Mucosa of stomach (tissue), 1 donor: ENCODE results near the gene CTAGE4.
"Not testable (repeated sequence)": the region's sequence is repeated elsewhere in the genome, so short reads cannot be mapped to it uniquely, and the experiment has no call there.

ENCODE experiments used
- H3K27me3 ChIP-seq: one replicate; pipeline ENCODE4 v1.7.0; 2013; ENCODE audit warnings: mild to moderate bottlenecking, low read length; ENCODE audit not compliant: control insufficient read depth, insufficient read depth
- H3K36me3 ChIP-seq: one replicate; pipeline ENCODE4 v1.7.0; 2013; ENCODE audit warnings: low read length; ENCODE audit not compliant: control insufficient read depth, insufficient read depth
- H3K4me1 ChIP-seq: one replicate; pipeline ENCODE4 v1.7.0; 2013; ENCODE audit warnings: mild to moderate bottlenecking, low read length; ENCODE audit not compliant: control insufficient read depth, insufficient read depth
- H3K4me3 ChIP-seq: one replicate; pipeline ENCODE4 v1.7.0; 2013; ENCODE audit warnings: low read length
- H3K9ac ChIP-seq: one replicate; pipeline ENCODE4 v1.7.0; 2013; ENCODE audit warnings: mild to moderate bottlenecking, low read length, moderate library complexity
- H3K9me3 ChIP-seq: one replicate; pipeline ENCODE4 v1.7.0; 2013; ENCODE audit warnings: mild to moderate bottlenecking, low read length, moderate library complexity; ENCODE audit not compliant: control insufficient read depth
- donor health status: Pancreatic carcinoma.

CTAGE4 gene, protein sequence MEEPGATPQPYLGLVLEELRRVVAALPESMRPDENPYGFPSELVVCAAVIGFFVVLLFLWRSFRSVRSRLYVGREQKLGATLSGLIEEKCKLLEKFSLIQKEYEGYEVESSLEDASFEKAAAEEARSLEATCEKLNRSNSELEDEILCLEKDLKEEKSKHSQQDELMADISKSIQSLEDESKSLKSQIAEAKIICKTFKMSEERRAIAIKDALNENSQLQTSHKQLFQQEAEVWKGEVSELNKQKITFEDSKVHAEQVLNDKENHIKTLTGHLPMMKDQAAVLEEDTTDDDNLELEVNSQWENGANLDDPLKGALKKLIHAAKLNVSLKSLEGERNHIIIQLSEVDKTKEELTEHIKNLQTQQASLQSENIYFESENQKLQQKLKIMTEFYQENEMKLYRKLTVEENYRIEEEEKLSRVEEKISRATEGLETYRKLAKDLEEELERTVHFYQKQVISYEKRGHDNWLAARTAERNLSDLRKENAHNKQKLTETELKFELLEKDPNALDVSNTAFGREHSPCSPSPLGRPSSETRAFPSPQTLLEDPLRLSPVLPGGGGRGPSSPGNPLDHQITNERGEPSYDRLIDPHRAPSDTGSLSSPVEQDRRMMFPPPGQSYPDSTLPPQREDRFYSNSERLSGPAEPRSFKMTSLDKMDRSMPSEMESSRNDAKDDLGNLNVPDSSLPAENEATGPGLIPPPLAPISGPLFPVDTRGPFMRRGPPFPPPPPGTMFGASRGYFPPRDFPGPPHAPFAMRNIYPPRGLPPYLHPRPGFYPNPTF

DNA sequence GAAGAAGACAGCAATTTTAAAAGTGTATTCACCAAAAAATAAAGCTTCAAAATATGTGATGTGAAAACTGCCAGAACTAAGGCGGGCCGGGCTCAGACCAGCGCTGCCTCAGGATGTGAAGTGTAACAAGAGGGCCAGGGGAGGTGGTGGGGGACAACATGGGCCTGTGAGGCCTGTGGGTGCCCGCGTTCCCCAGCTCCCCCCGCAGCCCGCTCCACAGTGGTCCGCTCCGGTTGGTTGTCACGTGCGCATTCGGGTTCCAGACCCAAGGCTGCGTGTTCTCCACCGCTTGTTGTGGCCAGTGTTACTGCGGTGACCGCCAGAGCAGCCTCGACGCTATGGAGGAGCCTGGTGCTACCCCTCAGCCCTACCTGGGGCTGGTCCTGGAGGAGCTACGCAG is at the start of gene CTAGE4:
TSS of gene CTAGE4 (plus strand) at position 301 of the 400 bp plus-strand sequence. CDS start at position 339, 38 bp downstream.
- H3K27me3 ChIP-seq = not testable (repeated sequence)

GRCh38 chr7:144134116-144134515 is 49.1 kb upstream of the CTAGE4 start:
- Histone ChIP-seq H3K36me3 (no peaks in the 10 kb centered on the region), H3K9ac (no peak overlapping the region), H3K9me3 (no peaks in the 10 kb centered on the region), H3K4me1 (no peaks in the 10 kb centered on the region), H3K27me3 (no peaks in the 10 kb centered on the region), H3K4me3 (no peak overlapping the region)

More for the DNA sequence above, at the start of gene CTAGE4:
- H3K4me3 ChIP-seq, H3K36me3 ChIP-seq, H3K9ac ChIP-seq, H3K9me3 ChIP-seq, H3K4me1 ChIP-seq: not testable (repeated sequence)

DNA sequence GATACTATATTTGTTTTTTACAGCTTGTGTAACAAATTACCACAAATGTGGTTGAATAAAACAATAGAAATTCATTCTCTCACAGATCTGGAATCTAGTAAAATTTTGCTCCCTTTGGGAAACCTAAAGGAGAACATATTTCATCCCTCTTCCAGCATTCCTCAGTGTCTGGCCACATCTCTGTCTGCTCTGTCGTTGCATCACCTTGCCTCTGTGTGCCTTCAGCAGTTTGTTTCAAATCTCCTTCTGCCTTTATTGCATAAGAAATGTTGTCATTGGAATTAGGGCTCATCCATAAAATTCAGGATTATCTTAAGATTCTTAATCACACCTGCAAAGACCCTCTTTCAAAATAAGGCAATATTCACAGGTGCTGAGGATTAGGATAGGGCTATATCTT is 45.8 kb upstream of the CTAGE4 start:
- Histone ChIP-seq H3K4me3 (no peak overlapping the region), H3K36me3 (no peaks in the 10 kb centered on the region), H3K9ac (no peak overlapping the region), H3K4me1 (no peaks in the 10 kb centered on the region), H3K9me3 (no peaks in the 10 kb centered on the region), H3K27me3 (no peaks in the 10 kb centered on the region)

DNA sequence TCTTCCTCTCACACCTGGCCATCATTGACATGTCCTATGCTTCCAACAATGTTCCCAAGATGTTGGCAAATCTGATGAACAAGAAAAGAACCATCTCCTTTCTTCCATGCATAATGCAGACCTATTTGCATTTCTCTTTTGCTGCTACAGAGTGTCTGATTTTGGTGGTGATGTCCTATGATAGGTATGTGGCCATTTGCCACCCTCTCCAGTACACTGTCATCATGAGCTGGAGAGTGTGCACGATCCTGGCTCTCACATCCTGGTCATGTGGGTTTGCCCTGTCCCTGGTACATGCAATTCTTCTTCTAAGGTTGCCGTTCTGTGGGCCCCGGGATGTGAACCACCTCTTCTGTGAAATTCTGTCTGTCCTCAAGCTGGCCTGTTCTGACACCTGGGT is 41.1 kb upstream of the CTAGE4 start:
- Histone ChIP-seq H3K4me3 (no peak overlapping the region), H3K9ac (no peak overlapping the region), H3K36me3 (no peaks in the 10 kb centered on the region)

DNA sequence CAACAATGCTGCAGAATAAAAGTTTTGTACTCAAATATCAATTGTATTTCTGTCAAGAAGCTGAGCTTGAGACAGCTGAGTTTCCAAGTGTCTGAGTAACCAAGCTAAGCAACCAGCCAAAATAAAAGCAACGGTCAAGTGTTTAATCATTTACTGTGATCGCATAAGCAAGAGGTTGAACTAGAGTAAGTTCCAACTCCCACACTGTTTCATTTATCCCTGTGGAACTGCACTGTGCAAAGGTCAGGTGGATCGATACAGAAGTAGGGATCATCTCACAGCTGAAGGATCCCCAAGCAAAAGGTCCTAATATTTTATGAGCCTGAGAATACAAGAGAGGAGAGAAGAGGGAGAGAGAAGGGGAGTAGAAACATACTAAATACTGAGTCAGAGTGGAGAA is 38.8 kb upstream of the CTAGE4 start:
- Histone ChIP-seq H3K4me1 (no peaks in the 10 kb centered on the region), H3K9me3 (no peaks in the 10 kb centered on the region), H3K27me3 (no peaks in the 10 kb centered on the region), H3K4me3 (no peak overlapping the region), H3K9ac (no peak overlapping the region), H3K36me3 (no peaks in the 10 kb centered on the region)

More for the DNA sequence above, 41.1 kb upstream of the CTAGE4 start:
- H3K27me3 ChIP-seq = no peaks in the 10 kb centered on the region
- no peaks in the 10 kb centered on the region for H3K9me3 ChIP-seq
- H3K4me1 ChIP-seq = no peaks in the 10 kb centered on the region

GRCh38 chr7:144148224-144148827 is 34.9 kb upstream of the CTAGE4 start:
- no peak overlapping the region for H3K9ac ChIP-seq
- H3K4me3 ChIP-seq = no peak overlapping the region
- no peaks in the 10 kb centered on the region for H3K27me3 ChIP-seq
- no peaks in the 10 kb centered on the region for H3K4me1 ChIP-seq
- no peaks in the 10 kb centered on the region for H3K9me3 ChIP-seq
- H3K36me3 ChIP-seq = no peaks in the 10 kb centered on the region

GRCh38 chr7:144158861-144159260 is 24.4 kb upstream of the CTAGE4 start:
- H3K4me1 ChIP-seq = no peaks in the 10 kb centered on the region
- H3K9me3 ChIP-seq = no peaks in the 10 kb centered on the region
- no peaks in the 10 kb centered on the region for H3K36me3 ChIP-seq

DNA sequence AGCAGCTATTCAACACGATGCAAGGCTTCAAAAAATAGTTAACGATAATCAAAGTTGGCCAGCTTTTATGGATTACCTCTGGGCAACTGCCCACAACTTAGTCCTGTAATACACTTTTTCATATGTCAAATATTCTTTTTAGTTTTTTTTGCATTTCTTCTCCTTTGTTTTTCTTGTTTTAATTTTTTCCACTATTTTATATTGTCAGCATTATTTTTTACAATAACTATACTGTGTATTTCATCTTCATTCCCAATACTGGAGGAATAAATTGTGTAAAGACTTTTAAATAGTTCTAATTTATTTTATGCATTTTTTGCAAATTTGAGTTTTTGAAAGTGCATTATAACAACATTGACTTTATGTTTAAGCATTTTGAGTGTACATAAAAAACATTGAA is 18.5 kb upstream of the CTAGE4 start:
- Histone ChIP-seq H3K27me3 (no peaks in the 10 kb centered on the region), H3K9ac (no peak overlapping the region), H3K9me3 (no peaks in the 10 kb centered on the region), H3K36me3 (no peaks in the 10 kb centered on the region), H3K4me3 (no peak overlapping the region), H3K4me1 (no peaks in the 10 kb centered on the region)

More at GRCh38 chr7:144158861-144159260, 24.4 kb upstream of the CTAGE4 start:
- Histone ChIP-seq H3K27me3 (no peaks in the 10 kb centered on the region), H3K4me3 (no peak overlapping the region), H3K9ac (no peak overlapping the region)

- H3K9ac ChIP-seq, H3K36me3 ChIP-seq, H3K27me3 ChIP-seq, H3K4me3 ChIP-seq, H3K4me1 ChIP-seq, H3K9me3 ChIP-seq: not testable (repeated sequence)
Measured at GRCh38 chr7:144171594-144172350, 11.5 kb upstream of the CTAGE4 start.

- no peak overlapping the region for H3K4me3 ChIP-seq
- no peaks in the 10 kb centered on the region for H3K4me1 ChIP-seq
- no peaks in the 10 kb centered on the region for H3K36me3 ChIP-seq
- H3K27me3 ChIP-seq = no peaks in the 10 kb centered on the region
- H3K9ac ChIP-seq = no peak overlapping the region
- H3K9me3 ChIP-seq = no peaks in the 10 kb centered on the region
Measured at GRCh38 chr7:144174613-144175012, 8.7 kb upstream of the CTAGE4 start.

DNA sequence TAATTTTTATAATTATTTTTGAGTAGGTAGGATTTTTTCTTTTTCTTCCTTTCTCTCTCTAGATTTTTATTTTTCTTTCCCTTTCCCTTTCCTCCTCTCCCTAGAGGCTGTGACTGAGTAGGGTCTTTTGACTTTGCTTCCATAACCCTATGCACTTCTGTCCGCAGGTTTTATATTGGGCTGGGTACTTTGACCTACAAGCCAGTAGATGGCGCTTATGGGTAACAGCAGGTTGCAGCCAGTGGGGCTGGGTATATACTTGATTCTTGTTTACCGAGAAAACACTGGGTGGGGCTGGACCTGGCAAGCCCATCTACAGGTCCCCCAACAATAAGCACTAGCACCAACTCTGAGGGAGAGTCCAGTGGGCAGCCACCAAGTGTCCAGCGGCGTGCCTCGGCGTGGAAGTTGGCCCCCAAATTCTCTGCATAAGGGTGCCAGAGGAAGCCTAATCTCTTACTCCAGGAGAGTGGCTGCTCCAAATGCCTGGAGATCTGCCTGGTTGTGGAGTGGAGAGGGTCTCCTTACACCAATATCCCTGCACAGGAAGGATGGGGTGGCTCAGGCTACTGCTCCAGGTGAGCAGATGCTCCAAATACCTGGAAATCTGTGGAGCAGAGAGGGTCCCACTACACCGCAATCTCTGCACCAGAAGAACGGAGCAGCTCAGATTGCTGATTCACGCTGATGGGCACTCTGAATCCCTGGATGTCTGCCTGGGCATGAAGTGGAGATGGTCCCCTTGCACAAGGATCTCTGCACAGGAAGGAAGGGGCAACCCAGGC is 4.7 kb upstream of the CTAGE4 start:
- not testable (repeated sequence) for H3K27me3 ChIP-seq, H3K9me3 ChIP-seq, H3K4me3 ChIP-seq, H3K4me1 ChIP-seq, H3K9ac ChIP-seq, H3K36me3 ChIP-seq
